HEK293 (cell line): ENCODE data around the gene TSPAN10.

Source experiments
- CTCF ChIA-PET: fragments of 350-600 bp; formaldehyde crosslinking; extraction: SDS; loops from one replicate; lab custom pipeline; 2021; ENCODE audit warnings: antibody characterized with exemption; lab: Yijun Ruan, JAX
- POLR2A ChIA-PET: fragments of 300-600 bp; formaldehyde crosslinking; extraction: SDS; loops from one replicate; lab custom pipeline; 2020; ENCODE audit warnings: antibody characterized with exemption, inconsistent platforms; lab: Yijun Ruan, JAX
- H3K27ac ChIP-seq: fragments of 200-500 bp; sonication (Bioruptor generic); 2 replicates; pipeline ENCODE4 v1.5.1; 2014; ENCODE audit warnings: low read depth, low read length, control low read depth, inconsistent platforms; ENCODE audit errors: extremely low read depth
- H3K36me3 ChIP-seq, 2 experiments: fragments of 200-500 bp in 1 of 2; sonication (Bioruptor generic) in 1 of 2; 1 replicate in 1 of 2; 2 replicates in 1 of 2; pipeline ENCODE4 v1.5.1; 2014 to 2017; ENCODE audit warnings: inconsistent platforms in 2 of 2, low read length in 2 of 2; ENCODE audit not compliant: control insufficient read depth in 2 of 2, insufficient read depth in 1 of 2
- H3K4me1 ChIP-seq: fragments of 200-500 bp; sonication (Bioruptor generic); 2 replicates; pipeline ENCODE4 v1.5.1; 2014; ENCODE audit warnings: mild to moderate bottlenecking, low read length, inconsistent platforms; ENCODE audit not compliant: control insufficient read depth, insufficient read depth
- H3K4me3 ChIP-seq: 2 replicates; pipeline ENCODE4 v1.5.1; 2011; ENCODE audit warnings: low read depth, mild to moderate bottlenecking, control low read depth, low read length, moderate library complexity
- H3K9me3 ChIP-seq: fragments of 200-500 bp; sonication (Bioruptor generic); 2 replicates; pipeline ENCODE4 v1.5.1; 2014; ENCODE audit warnings: low read depth, low read length, inconsistent platforms; ENCODE audit not compliant: control insufficient read depth, insufficient read depth
- EGR2 ChIP-seq: fragments of 450-650 bp; formaldehyde crosslinking; IDR thresholded peaks from 2 replicates; pipeline ENCODE4 v1.5.1; 2016; ENCODE audit warnings: low read depth, missing biosample characterization, missing genetic modification characterization
- FEZF1 ChIP-seq: fragments of 450-650 bp; formaldehyde crosslinking; IDR thresholded peaks from 2 replicates; pipeline ENCODE4 v1.5.1; 2016; ENCODE audit warnings: missing biosample characterization, missing genetic modification characterization
- GLI4 ChIP-seq: fragments of 450-650 bp; formaldehyde crosslinking; IDR thresholded peaks from 2 replicates; pipeline ENCODE4 v1.5.1; 2016; ENCODE audit warnings: missing biosample characterization, missing genetic modification characterization
- GLIS1 ChIP-seq: fragments of 450-650 bp; formaldehyde crosslinking; IDR thresholded peaks from 2 replicates; pipeline ENCODE4 v1.5.1; 2016; ENCODE audit warnings: missing biosample characterization, missing genetic modification characterization
- GLIS2 ChIP-seq: fragments of 450-650 bp; formaldehyde crosslinking; IDR thresholded peaks from 2 replicates; pipeline ENCODE4 v1.5.1; 2016; ENCODE audit warnings: missing biosample characterization, missing genetic modification characterization
- KLF10 ChIP-seq: fragments of 450-650 bp; IDR thresholded peaks from 2 replicates; pipeline ENCODE4 v1.5.1; 2018; ENCODE audit warnings: missing biosample characterization, mild to moderate bottlenecking, missing genetic modification characterization
- YY1 ChIP-seq: fragments of 450-650 bp; formaldehyde crosslinking; IDR thresholded peaks from 2 replicates; pipeline ENCODE4 v1.5.1; 2018; ENCODE audit warnings: missing biosample characterization, missing genetic modification characterization
- YY2 ChIP-seq: fragments of 450-650 bp; formaldehyde crosslinking; IDR thresholded peaks from 2 replicates; pipeline ENCODE4 v1.5.1; 2016; ENCODE audit warnings: missing biosample characterization, missing genetic modification characterization
- ZFHX2 ChIP-seq: fragments of 450-650 bp; formaldehyde crosslinking; conservative IDR thresholded peaks from 2 replicates; pipeline ENCODE4 v1.5.1; 2016; ENCODE audit warnings: missing biosample characterization, missing genetic modification characterization
- ZIC2 ChIP-seq: fragments of 450-650 bp; formaldehyde crosslinking; IDR thresholded peaks from 2 replicates; pipeline ENCODE4 v1.5.1; 2016; ENCODE audit warnings: missing biosample characterization, missing genetic modification characterization
- ZNF133 ChIP-seq: fragments of 450-650 bp; formaldehyde crosslinking; IDR thresholded peaks from 2 replicates; pipeline ENCODE4 v1.5.1; 2016; ENCODE audit warnings: missing biosample characterization, missing genetic modification characterization
- ZNF292 ChIP-seq: fragments of 450-650 bp; formaldehyde crosslinking; IDR thresholded peaks from 2 replicates; pipeline ENCODE4 v1.5.1; 2016; ENCODE audit warnings: low read depth, missing biosample characterization, missing genetic modification characterization, borderline replicate concordance
- ZNF37A ChIP-seq: fragments of 450-650 bp; IDR thresholded peaks from 2 replicates; pipeline ENCODE4 v1.5.1; 2018; ENCODE audit warnings: missing biosample characterization, missing genetic modification characterization
- ZNF404 ChIP-seq: fragments of 450-650 bp; formaldehyde crosslinking; IDR thresholded peaks from 2 replicates; pipeline ENCODE4 v1.5.1; 2017; ENCODE audit warnings: missing biosample characterization, missing genetic modification characterization
- ZNF510 ChIP-seq: fragments of 450-650 bp; formaldehyde crosslinking; IDR thresholded peaks from 2 replicates; pipeline ENCODE4 v1.5.1; 2018; ENCODE audit warnings: mild to moderate bottlenecking, missing genetic modification characterization, missing biosample characterization; ENCODE audit not compliant: insufficient replicate concordance
- ZNF600 ChIP-seq: fragments of 450-650 bp; formaldehyde crosslinking; IDR thresholded peaks from 2 replicates; pipeline ENCODE4 v1.5.1; 2016; ENCODE audit warnings: missing biosample characterization, missing genetic modification characterization
- ZSCAN16 ChIP-seq: fragments of 450-650 bp; formaldehyde crosslinking; IDR thresholded peaks from 2 replicates; pipeline ENCODE4 v1.5.1; 2016; ENCODE audit warnings: missing biosample characterization, missing genetic modification characterization
- TF ChIP-seq, protein P1 (sequence below): fragments of 450-650 bp; formaldehyde crosslinking; IDR thresholded peaks from 2 replicates; pipeline ENCODE4 v1.5.1; 2016; ENCODE audit warnings: missing biosample characterization, missing genetic modification characterization
- TF ChIP-seq, protein P2 (sequence below): fragments of 450-650 bp; formaldehyde crosslinking; IDR thresholded peaks from 2 replicates; pipeline ENCODE4 v1.5.1; 2016; ENCODE audit warnings: missing biosample characterization, missing genetic modification characterization
- TF ChIP-seq, protein P3 (sequence below): fragments of 450-650 bp; formaldehyde crosslinking; IDR thresholded peaks from 2 replicates; pipeline ENCODE4 v1.5.1; 2017; ENCODE audit warnings: missing biosample characterization, mild to moderate bottlenecking, missing genetic modification characterization, moderate library complexity

TSPAN10 gene

GRCh38 chr17:81664051-81664470 is 27.1 kb downstream of the TSPAN10 start:
- H3K4me1 ChIP-seq: peaks cover 5% of the 10 kb centered on the region; the same call in 1 of the 2 replicates
- no peak overlapping the region for H3K4me3 ChIP-seq
- CTCF ChIA-PET: no interaction called here
- peaks cover 10 to 29% of the 10 kb centered on the region in 2 experiments; a peak in 2 of 3 replicates for H3K36me3 ChIP-seq
- H3K27ac ChIP-seq: no peak overlapping the region
- TF ChIP-seq, protein P1, sequence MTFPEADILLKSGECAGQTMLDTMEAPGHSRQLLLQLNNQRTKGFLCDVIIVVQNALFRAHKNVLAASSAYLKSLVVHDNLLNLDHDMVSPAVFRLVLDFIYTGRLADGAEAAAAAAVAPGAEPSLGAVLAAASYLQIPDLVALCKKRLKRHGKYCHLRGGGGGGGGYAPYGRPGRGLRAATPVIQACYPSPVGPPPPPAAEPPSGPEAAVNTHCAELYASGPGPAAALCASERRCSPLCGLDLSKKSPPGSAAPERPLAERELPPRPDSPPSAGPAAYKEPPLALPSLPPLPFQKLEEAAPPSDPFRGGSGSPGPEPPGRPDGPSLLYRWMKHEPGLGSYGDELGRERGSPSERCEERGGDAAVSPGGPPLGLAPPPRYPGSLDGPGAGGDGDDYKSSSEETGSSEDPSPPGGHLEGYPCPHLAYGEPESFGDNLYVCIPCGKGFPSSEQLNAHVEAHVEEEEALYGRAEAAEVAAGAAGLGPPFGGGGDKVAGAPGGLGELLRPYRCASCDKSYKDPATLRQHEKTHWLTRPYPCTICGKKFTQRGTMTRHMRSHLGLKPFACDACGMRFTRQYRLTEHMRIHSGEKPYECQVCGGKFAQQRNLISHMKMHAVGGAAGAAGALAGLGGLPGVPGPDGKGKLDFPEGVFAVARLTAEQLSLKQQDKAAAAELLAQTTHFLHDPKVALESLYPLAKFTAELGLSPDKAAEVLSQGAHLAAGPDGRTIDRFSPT: peak; percentile 32; the same call in 1 of the 2 replicates
- no peak for TF ChIP-seq ZNF510 (tag by site-specific recombination)
- TF ChIP-seq, all 188 proteins: peak for 1
- POLR2A ChIA-PET: interaction anchor here (0.6 kb wide), 1 partner anchor 9 kb away, joined by 3 read pairs; no protein-coding TSS in a partner anchor
- H3K9me3 ChIP-seq: no peaks in the 10 kb centered on the region

- H3K9me3 ChIP-seq: no peaks in the 10 kb centered on the region
- H3K36me3 ChIP-seq: peaks cover 21 to 43% of the 10 kb centered on the region in 2 experiments; a peak in 2 of 3 replicates
- ChIA-PET POLR2A (interaction anchor here (0.6 to 2.1 kb wide), 7 partner anchors 10 to 59 kb away, joined by 3 to 28 read pairs (median 4); partner anchors contain the start of genes ARL16, HGS and MRPL12), CTCF (interaction anchor here (0.6 to 1.1 kb wide), 3 partner anchors 11 to 30 kb away, joined by 4 to 6 read pairs (median 4); no protein-coding TSS in a partner anchor)
- TF ChIP-seq ZNF37A (tag by site-specific recombination) (no peak), ZNF133 (tag by site-specific recombination) (no peak), GLI4 (tag by site-specific recombination) (peak; percentile 98), YY1 (tag by site-specific recombination) (peak; percentile 54; the same call in 1 of the 2 replicates), ZNF600 (no peak), ZFHX2 (tag by site-specific recombination) (peak; percentile 74), FEZF1 (tag by site-specific recombination) (no peak), KLF10 (tag by site-specific recombination) (no peak), ZNF404 (tag by site-specific recombination) (no peak), ZIC2 (tag by site-specific recombination) (peak; percentile 61), GLIS1 (peak; percentile 74), EGR2 (tag by site-specific recombination) (peak; percentile 39; the same call in 1 of the 2 replicates), YY2 (peak; percentile 66), ZSCAN16 (no peak), GLIS2 (tag by site-specific recombination) (peak; percentile 64; the same call in 1 of the 2 replicates), ZNF292 (tag by site-specific recombination) (no peak)
- TF ChIP-seq, protein P2, sequence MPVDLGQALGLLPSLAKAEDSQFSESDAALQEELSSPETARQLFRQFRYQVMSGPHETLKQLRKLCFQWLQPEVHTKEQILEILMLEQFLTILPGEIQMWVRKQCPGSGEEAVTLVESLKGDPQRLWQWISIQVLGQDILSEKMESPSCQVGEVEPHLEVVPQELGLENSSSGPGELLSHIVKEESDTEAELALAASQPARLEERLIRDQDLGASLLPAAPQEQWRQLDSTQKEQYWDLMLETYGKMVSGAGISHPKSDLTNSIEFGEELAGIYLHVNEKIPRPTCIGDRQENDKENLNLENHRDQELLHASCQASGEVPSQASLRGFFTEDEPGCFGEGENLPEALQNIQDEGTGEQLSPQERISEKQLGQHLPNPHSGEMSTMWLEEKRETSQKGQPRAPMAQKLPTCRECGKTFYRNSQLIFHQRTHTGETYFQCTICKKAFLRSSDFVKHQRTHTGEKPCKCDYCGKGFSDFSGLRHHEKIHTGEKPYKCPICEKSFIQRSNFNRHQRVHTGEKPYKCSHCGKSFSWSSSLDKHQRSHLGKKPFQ (tag by site-specific recombination): peak; percentile 43; the same call in 1 of the 2 replicates
- TF ChIP-seq, protein P3, sequence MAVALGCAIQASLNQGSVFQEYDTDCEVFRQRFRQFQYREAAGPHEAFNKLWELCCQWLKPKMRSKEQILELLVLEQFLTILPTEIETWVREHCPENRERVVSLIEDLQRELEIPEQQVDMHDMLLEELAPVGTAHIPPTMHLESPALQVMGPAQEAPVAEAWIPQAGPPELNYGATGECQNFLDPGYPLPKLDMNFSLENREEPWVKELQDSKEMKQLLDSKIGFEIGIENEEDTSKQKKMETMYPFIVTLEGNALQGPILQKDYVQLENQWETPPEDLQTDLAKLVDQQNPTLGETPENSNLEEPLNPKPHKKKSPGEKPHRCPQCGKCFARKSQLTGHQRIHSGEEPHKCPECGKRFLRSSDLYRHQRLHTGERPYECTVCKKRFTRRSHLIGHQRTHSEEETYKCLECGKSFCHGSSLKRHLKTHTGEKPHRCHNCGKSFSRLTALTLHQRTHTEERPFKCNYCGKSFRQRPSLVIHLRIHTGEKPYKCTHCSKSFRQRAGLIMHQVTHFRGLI (tag by site-specific recombination): peak; percentile 80
- H3K27ac ChIP-seq: peak overlapping the region; percentile 90
- H3K4me3 ChIP-seq: peak overlapping the region; percentile 88
- peaks cover 5% of the 10 kb centered on the region; the same call in 1 of the 2 replicates for H3K4me1 ChIP-seq
These were observed 28.5 kb downstream of the TSPAN10 start for GRCh38 chr17:81665205-81666091.
